A549 treated with CpdA at 1 μM for 4 hours (cell line): Measurements from ENCODE around the gene CCT4. TPM values are rescaled to one million over a fixed set of nuclear protein-coding genes. Genes with fewer than 3 reads are reported as not detected.

Experiments
- total RNA-seq: library from RNA; stranded (reverse); fragments of 200-300 nt; extraction: Qiagen RNA extraction; gene quantifications from 5 replicates; pipeline ENCODE4 v1.2.3, GENCODE V29; 2022; ENCODE audit warnings: low read depth

Gene CCT4
- 321 to 336 TPM (median 327 TPM) in 5 replicates for total RNA-seq

GRCh38 chr2:61888267-61889055 is at the start of gene CCT4:
CCT4 (minus strand) TSS chr2:61888656; CDS start chr2:61888507, 149 bp downstream.

GRCh38 chr2:61905372-61906185 is 17.1 kb upstream of the CCT4 start, which contains the start of gene COMMD1:
COMMD1 (plus strand) TSS chr2:61905674; CDS start chr2:61905679, 5 bp downstream.

GRCh38 chr2:61853847-61854563 is 34.5 kb downstream of the CCT4 start, which contains the start of gene FAM161A:
FAM161A (minus strand) TSS chr2:61854060; CDS start chr2:61854041, 19 bp downstream.

Other genes starting within 250 kb of the CCT4 start
- gene FAM161A, start 34.6 kb downstream of the CCT4 start, total RNA-seq = 6.1 to 9.3 TPM (median 7.5 TPM) in 5 replicates
- 34.0 to 46.2 TPM (median 43.0 TPM) in 5 replicates for gene COMMD1, start 17.0 kb upstream of the CCT4 start, total RNA-seq